GM12864 (cell line): ENCODE results near the gene LPIN1.

ENCODE experiments used
- DNase-seq: peaks from one replicate; pipeline ENCODE4 v3.0.0-alpha.2; 2011; ENCODE audit warnings: low read depth
- H3K4me3 ChIP-seq: 2 replicates; pipeline ENCODE4 v1.5.1; 2011; ENCODE audit warnings: mild to moderate bottlenecking, low read depth, low read length, control low read depth
- TF ChIP-seq, protein P1 (sequence below): IDR thresholded peaks from 2 replicates; pipeline ENCODE4 v1.5.1; 2011; ENCODE audit warnings: low read depth, mild to moderate bottlenecking, moderate library complexity, low read length, control low read depth, inconsistent platforms; ENCODE audit errors: missing control alignments

Gene LPIN1

DNA sequence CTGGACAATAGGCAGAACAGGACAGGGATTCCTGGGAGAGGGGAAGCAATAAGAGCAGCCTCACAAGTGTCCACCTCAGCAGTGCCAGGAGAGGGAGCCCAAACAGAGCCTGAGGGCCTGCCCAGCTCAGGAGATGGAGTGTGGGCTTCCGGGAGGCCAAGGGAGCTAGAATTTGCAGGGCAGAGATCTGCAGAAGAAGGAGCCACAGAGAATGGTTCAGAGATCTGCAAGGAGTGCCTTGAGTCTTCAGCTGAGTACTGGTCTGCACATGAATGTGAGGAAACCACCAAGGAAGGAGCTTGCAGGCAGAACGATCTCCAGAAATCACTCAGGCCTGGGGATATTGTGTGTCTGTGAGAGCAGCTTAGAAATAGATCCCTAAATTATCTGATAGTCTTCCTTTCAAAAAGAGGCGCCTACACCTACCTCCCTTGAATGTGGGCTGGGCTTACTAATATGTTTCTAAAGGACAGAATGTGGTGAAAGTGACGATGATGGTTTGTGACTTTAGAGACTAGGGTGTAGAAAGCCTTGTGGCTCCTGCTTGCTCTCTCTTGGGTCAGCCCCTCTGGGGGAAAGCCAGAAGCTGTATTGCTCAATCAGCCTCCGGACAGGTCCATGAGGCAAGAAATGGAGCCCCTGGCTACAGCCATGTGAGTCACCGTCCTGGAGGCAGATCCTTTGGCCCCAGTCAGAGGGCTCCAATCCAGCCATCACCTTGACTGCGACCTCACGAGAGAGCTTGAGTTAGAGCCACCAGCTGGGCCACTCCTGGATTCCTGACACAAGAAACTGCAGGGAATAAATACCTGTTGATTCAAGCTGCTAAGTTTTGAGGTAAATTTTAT is 7.6 kb upstream of the LPIN1 start:
- no peak overlapping the region for H3K4me3 ChIP-seq
- TF ChIP-seq, protein P1, sequence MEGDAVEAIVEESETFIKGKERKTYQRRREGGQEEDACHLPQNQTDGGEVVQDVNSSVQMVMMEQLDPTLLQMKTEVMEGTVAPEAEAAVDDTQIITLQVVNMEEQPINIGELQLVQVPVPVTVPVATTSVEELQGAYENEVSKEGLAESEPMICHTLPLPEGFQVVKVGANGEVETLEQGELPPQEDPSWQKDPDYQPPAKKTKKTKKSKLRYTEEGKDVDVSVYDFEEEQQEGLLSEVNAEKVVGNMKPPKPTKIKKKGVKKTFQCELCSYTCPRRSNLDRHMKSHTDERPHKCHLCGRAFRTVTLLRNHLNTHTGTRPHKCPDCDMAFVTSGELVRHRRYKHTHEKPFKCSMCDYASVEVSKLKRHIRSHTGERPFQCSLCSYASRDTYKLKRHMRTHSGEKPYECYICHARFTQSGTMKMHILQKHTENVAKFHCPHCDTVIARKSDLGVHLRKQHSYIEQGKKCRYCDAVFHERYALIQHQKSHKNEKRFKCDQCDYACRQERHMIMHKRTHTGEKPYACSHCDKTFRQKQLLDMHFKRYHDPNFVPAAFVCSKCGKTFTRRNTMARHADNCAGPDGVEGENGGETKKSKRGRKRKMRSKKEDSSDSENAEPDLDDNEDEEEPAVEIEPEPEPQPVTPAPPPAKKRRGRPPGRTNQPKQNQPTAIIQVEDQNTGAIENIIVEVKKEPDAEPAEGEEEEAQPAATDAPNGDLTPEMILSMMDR = peak; percentile 49
- DNase-seq = no peak

DNA sequence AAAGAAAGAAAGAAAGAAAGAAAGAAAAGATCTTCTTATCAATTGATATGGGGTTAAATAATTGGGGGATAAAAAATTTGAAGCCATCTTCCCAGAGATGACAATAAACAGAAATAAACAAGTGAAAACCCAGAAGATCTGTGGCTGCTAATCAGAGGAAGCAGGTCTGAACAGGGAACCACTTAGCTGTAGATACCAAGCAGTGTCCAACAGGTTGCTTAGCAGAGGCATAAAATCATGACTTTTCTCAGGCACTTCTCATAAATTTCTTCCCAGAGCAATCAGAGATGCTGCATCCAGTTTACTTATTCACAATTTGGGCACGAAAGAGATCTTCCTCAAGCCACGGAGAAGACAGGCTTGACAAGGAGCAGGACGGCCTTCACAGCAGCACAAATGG is 5.7 kb upstream of the LPIN1 start:
- no peak overlapping the region for H3K4me3 ChIP-seq
- TF ChIP-seq, protein P1 = no peak
- no peak for DNase-seq

DNA sequence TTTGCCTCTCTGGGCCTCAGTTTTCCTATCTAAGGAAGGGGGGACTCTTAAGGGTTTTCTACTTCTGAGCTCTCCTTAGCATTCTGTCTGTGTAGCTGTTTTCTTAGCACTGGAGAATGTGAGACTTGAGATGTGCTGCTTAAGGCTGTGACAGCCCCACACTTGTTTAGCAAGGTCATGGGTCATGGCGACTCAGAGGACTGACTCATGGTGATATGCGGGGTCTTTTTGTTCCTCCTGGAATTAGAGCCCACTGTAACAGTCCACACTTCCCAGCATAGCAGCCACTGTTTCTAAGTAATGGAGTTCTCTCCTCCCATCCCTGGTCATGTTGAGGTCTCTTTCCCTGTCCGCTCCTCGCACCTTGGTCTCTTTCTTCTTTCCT is 4.1 kb upstream of the LPIN1 start:
- no peak overlapping the region for H3K4me3 ChIP-seq
- TF ChIP-seq, protein P1 = no peak
- no peak for DNase-seq

DNA sequence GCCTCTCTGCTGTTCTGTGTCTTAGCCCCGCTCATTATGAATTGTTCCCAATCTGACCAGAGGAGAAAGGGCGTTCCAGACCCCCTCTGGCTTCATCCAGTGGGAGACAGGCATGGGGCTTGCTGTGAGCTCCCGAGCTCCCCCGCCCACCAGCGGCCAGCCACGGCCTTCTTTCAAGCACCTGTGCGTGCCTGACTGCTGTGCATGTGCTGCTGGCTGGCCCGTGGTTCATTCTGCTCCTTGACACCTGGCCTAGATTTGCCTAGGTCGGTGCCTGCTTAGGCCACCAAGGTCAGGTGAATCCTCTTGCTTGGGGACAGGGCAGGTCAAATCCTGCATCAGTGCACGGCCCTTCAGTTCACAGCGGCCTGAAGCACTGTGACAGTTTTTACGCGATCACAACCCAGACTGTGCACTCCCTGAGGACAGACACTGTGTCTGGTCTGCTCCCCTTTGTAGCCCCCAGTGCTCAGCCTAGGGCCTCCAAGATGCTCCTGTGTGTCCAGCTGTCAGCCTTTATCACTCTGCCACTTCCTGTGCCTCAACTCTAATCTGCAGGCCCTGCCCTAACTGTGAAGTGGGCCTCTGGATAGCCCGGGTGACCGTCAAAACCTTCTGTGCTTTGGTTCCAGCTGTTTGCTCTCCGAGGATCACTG is 3.6 kb upstream of the LPIN1 start:
- DNase-seq = no peak
- TF ChIP-seq, protein P1 = no peak
- H3K4me3 ChIP-seq = no peak overlapping the region

DNA sequence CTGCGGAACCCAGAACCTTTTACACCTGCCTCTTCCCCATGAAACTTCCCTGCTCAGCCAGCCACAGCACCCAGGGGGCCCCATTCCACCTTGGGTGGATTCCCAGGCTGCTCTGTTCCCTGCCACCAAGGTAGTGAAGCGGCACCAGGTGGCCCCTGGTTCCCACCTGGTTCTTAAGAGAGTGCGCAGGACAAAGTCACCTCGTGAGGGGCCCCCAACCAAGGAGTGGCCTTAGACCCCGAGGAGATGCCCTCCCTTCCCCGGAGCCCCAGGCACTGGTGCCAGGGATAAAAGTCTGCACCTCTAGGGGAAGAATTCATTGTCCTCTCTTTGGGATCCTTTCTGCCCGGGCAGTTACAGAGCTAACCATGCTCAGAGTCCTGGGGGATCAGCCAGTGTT is 3.1 kb upstream of the LPIN1 start:
- H3K4me3 ChIP-seq = no peak overlapping the region
- TF ChIP-seq, protein P1 = no peak
- DNase-seq = no peak

DNA sequence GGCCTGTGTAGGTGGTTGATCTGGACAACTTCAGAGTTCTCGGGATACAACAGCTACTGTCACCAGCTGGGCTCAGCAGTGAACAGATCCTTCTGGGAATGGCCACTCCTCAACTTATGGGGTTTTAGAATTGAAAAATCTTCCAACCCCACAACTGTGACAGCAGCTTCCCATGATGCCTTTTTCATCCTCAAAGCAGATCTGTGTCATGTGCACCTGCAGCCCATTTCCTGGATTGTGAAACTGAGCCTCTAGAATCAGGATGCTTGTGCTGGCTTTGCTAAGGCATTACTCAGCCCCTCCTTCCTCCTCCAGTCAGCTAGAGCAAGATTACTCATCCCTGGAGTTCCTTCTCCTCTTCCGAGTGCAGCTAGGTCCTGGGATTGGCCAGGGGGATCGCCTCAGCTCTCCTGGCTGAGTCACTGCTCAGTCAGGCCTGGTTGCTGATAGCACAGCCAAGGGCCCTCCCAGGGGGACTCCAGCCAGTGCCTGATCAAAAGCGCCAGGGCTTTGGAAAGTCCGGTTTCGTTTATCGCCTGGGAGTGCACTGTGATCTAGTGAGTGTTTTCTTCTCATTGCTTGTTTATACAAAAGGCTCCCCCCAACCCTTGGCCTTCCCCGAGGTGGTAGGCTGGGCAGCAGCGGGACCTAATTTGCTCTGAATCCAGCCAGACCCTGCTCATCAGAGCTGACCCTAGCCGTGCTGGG is 2.4 kb upstream of the LPIN1 start:
- DNase-seq = peak; percentile 60

More for the DNA sequence above, 2.4 kb upstream of the LPIN1 start:
- TF ChIP-seq, protein P1 = no peak
- no peak overlapping the region for H3K4me3 ChIP-seq
